Duodenal mucosa (tissue), 2 donors: ENCODE results near the gene PER2.

Source experiments
- H3K27ac ChIP-seq: one replicate; pipeline ENCODE4 v1.7.0; 2013; ENCODE audit warnings: low read depth, low read length
- H3K27me3 ChIP-seq, 2 donors: one replicate each; pipeline ENCODE4 v1.7.0; 2013; ENCODE audit warnings: low read length in 2 of 2, control low read depth in 1 of 2; ENCODE audit not compliant: insufficient read depth in 2 of 2, control insufficient read depth in 1 of 2
- H3K36me3 ChIP-seq, 2 donors: one replicate each; pipeline ENCODE4 v1.7.0; 2013; ENCODE audit warnings: low read length in 2 of 2, control low read depth in 1 of 2; ENCODE audit not compliant: insufficient read depth in 2 of 2, control insufficient read depth in 1 of 2
- H3K4me1 ChIP-seq, 2 donors: one replicate each; pipeline ENCODE4 v1.7.0; 2013; ENCODE audit warnings: low read length in 2 of 2, control low read depth in 1 of 2; ENCODE audit not compliant: insufficient read depth in 2 of 2, control insufficient read depth in 1 of 2
- H3K4me3 ChIP-seq, 2 donors: one replicate each; pipeline ENCODE4 v1.7.0; 2013; ENCODE audit warnings: low read length in 2 of 2, low read depth in 1 of 2
- H3K9ac ChIP-seq, 2 donors: one replicate each; pipeline ENCODE4 v1.7.0; 2013; ENCODE audit warnings: low read length in 2 of 2, low read depth in 1 of 2
- H3K9me3 ChIP-seq, 2 donors: one replicate each; pipeline ENCODE4 v1.7.0; 2013; ENCODE audit warnings: low read length in 2 of 2, control low read depth in 1 of 2; ENCODE audit not compliant: control insufficient read depth in 1 of 2

Gene PER2

DNA sequence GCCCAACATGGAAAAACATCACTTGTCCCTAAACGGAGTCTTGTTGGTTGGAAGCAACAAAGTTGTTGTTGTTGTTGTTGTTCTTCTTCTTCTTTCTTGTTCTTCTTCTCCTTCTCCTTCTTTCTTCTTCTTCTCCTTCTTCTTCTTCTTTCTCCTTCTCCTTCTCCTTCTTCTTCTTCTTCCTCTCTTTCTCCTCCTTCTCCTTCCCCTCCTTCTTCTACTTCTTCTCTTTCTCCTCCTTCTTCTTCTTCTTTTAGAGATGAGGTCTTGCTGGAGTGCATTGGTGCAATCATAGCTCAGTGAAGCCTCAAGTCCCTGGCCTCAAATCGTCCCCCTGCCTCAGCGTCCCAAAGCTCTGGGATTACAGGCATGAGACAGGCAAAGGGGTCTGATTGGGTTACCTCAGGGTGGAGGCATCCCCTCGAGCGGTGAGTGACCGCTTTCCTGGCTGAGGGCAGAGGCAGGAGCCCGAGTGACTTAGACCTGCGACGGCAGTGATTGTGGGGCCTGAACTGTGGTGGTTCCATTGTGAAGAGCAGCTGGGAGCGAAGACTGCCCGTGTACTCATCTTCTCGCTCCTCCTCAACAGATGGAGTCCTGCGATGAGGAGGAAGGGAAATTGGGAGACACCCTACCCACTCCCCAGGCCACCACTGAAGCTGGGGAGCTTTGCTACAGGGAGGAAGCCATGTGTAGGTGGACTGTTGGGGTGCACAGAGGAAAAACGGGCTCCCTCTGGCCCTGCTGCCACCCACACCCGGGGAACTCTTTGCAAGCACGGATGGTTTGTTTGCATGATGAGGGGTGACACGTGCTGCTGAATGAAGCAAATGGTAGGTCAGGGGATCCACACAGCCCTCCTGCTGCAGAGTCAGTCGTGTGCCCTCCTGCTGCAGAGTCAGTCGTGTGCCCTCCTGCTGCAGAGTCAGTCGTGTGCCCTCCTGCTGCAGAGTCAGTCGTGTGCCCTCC, 7.0 kb upstream of the PER2 start:
- H3K27ac ChIP-seq = peak overlapping the region; percentile 48
- peaks cover 34 to 46% of the 10 kb centered on the region in 2 donors for H3K4me1 ChIP-seq
- H3K9ac ChIP-seq = peak overlapping the region; percentile 16 to 27
- H3K36me3 ChIP-seq = no peaks in the 10 kb centered on the region
- H3K4me3 ChIP-seq = peak overlapping the region; percentile 40 to 49
- H3K9me3 ChIP-seq = no peaks in the 10 kb centered on the region
- no peaks in the 10 kb centered on the region for H3K27me3 ChIP-seq

- peaks cover 37 to 48% of the 10 kb centered on the region in 2 donors for H3K4me1 ChIP-seq
- H3K27me3 ChIP-seq = no peaks in the 10 kb centered on the region
- H3K36me3 ChIP-seq = no peaks in the 10 kb centered on the region
- H3K4me3 ChIP-seq = peak overlapping the region; percentile 40 to 49
- peak overlapping the region; percentile 48 for H3K27ac ChIP-seq
- no peaks in the 10 kb centered on the region for H3K9me3 ChIP-seq
- H3K9ac ChIP-seq = peak overlapping the region; percentile 16 to 27
These were observed 6.2 kb upstream of the PER2 start for GRCh38 chr2:238294393-238295143.

DNA sequence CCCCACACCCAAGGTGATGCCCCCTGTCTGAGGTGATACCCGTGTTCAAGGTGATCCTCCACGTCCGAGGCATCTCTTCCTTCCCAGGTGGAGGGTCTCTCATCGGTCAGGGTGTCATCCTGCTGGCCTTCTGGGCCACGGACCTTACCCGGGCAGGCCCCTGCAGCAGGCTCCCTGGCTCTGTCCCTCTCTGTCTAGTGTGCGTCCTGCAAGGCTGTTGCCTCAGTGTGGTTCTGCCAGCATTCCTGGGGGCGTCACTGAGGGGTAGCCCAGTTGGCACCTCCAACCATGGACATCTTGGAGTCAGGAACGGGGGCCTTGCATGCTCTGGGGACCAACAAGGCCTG, 5.6 kb upstream of the PER2 start:
- no peak overlapping the region for H3K27ac ChIP-seq

GRCh38 chr2:238291550-238292281, 3.3 kb upstream of the PER2 start:
- Histone ChIP-seq H3K4me1 (peaks cover 52 to 57% of the 10 kb centered on the region in 2 donors), H3K4me3 (no peak overlapping the region), H3K27me3 (no peaks in the 10 kb centered on the region), H3K9ac (no peak overlapping the region), H3K9me3 (no peaks in the 10 kb centered on the region), H3K36me3 (no peaks in the 10 kb centered on the region), H3K27ac (no peak overlapping the region)

More for the DNA sequence above, 5.6 kb upstream of the PER2 start:
- peaks cover 39 to 49% of the 10 kb centered on the region in 2 donors for H3K4me1 ChIP-seq
- H3K27me3 ChIP-seq = no peaks in the 10 kb centered on the region
- H3K4me3 ChIP-seq = peak overlapping the region in 1 of 2 donors; percentile 20
- no peaks in the 10 kb centered on the region for H3K9me3 ChIP-seq
- no peak overlapping the region for H3K9ac ChIP-seq
- no peaks in the 10 kb centered on the region for H3K36me3 ChIP-seq

DNA sequence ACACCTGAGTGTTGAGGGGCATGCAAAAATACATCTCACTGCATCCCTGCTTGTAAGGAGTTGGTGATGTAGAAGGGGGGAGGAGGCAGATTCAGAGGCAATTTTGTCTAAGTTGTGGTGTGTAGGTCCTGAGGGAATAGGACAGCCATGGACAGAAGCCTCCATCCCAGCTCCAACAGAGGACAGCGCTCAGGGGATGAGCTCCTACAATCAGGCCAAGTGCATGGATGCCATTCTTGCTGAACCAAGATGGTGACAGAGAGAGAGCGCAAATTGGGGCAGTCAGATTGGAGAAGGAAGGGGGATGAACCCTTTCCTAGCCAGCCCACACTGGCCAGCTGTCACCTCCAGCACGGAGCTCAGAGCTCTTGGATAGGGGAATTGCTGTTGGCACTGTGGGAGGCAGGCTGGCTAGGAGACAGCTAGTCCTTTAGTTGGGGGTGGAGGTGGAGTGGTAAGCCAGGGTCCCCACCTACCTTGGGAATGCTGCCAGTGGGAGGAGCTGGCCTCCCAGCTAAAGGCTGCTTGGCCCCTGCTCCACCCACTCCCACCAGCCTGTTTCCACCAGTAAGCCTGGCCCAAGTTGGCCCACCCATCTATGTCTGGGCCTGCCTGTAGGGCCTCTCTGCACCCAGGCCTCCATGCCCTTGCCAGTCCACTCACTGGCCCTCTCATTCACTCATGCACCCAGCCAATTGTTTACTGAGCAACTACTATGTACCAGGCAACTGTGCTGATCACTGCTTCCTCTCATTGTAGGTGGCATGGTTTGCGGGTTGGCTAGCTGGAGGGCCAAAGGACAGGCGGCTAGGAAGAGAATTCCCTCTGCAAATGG, 2.5 kb upstream of the PER2 start:
- peak overlapping the region in 1 of 2 donors; percentile 27 for H3K9ac ChIP-seq
- no peaks in the 10 kb centered on the region for H3K36me3 ChIP-seq
- H3K27me3 ChIP-seq = no peaks in the 10 kb centered on the region
- H3K4me1 ChIP-seq = peaks cover 60 to 65% of the 10 kb centered on the region in 2 donors
- no peaks in the 10 kb centered on the region for H3K9me3 ChIP-seq
- peak overlapping the region; percentile 37 for H3K27ac ChIP-seq
- H3K4me3 ChIP-seq = no peak overlapping the region

- Histone ChIP-seq H3K4me3 (peak overlapping the region; percentile 67 to 69), H3K4me1 (peaks cover 63 to 66% of the 10 kb centered on the region in 2 donors), H3K27ac (peak overlapping the region; percentile 4), H3K9me3 (no peaks in the 10 kb centered on the region), H3K9ac (peak overlapping the region; percentile 71 to 74), H3K36me3 (no peaks in the 10 kb centered on the region), H3K27me3 (no peaks in the 10 kb centered on the region)
These were observed 1.7 kb upstream of the PER2 start for GRCh38 chr2:238290091-238290509.

DNA sequence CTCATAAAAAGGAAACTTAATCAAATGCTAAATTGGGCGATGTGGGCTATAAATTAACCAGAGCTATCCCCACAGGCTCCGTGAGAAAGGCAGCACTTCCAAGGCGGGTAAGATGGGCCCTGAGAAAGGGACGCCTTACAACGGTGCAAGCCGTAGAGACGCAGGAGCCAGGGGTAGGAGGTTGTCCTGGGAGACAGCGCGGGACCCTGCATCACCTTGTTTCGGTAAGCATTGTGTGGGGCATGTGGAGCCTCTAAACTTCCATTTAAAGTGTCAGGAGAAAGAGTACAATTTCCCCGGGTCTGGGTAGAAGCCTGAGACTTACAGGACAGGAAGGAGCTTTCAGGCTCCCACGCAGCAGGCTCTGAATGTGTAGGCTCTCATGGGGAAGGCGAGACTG, 1.2 kb upstream of the PER2 start:
- H3K9me3 ChIP-seq = no peaks in the 10 kb centered on the region
- H3K9ac ChIP-seq = peak overlapping the region; percentile 71 to 74
- H3K4me1 ChIP-seq = peaks cover 63 to 66% of the 10 kb centered on the region in 2 donors
- no peaks in the 10 kb centered on the region for H3K36me3 ChIP-seq
- H3K27me3 ChIP-seq = no peaks in the 10 kb centered on the region
- H3K27ac ChIP-seq = peak overlapping the region; percentile 4
- H3K4me3 ChIP-seq = peak overlapping the region; percentile 67 to 69

GRCh38 chr2:238288650-238289573, 502 bp upstream of the PER2 start:
- no peaks in the 10 kb centered on the region for H3K27me3 ChIP-seq
- H3K36me3 ChIP-seq = no peaks in the 10 kb centered on the region
- H3K9ac ChIP-seq = peak overlapping the region; percentile 71 to 86
- H3K4me1 ChIP-seq = peaks cover 60 to 62% of the 10 kb centered on the region in 2 donors
- no peaks in the 10 kb centered on the region for H3K9me3 ChIP-seq
- H3K4me3 ChIP-seq = peak overlapping the region; percentile 69 to 87
- peak overlapping the region; percentile 79 for H3K27ac ChIP-seq
